ENCODE measurements around the gene PTPRM.

The PTPRM gene

DNA sequence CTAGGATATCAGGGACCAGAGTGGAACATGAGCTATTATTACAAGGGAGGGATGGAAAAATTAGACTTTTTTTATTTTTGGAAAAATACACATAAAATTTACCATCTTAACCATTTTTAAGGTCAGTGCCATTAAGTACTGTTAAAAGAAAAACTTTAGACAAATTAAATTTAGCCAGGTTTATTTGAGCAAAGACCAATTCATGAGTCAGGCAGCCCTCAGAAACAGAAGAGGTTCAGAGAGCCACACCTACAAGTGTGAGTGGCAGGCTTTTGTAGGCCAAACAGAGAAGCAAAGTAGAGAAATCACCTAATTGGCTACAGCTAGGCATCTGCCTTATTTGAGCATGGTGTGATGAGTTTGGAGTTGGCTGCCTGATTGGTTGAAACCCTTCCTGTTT is 740.8 kb downstream of the PTPRM start:
- H3K4me3 ChIP-seq (ENCODE audit: low read length): no peak overlapping the region
- DNase-seq (ENCODE audit: low read depth): no peak
- TF ChIP-seq, protein P1, sequence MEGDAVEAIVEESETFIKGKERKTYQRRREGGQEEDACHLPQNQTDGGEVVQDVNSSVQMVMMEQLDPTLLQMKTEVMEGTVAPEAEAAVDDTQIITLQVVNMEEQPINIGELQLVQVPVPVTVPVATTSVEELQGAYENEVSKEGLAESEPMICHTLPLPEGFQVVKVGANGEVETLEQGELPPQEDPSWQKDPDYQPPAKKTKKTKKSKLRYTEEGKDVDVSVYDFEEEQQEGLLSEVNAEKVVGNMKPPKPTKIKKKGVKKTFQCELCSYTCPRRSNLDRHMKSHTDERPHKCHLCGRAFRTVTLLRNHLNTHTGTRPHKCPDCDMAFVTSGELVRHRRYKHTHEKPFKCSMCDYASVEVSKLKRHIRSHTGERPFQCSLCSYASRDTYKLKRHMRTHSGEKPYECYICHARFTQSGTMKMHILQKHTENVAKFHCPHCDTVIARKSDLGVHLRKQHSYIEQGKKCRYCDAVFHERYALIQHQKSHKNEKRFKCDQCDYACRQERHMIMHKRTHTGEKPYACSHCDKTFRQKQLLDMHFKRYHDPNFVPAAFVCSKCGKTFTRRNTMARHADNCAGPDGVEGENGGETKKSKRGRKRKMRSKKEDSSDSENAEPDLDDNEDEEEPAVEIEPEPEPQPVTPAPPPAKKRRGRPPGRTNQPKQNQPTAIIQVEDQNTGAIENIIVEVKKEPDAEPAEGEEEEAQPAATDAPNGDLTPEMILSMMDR (conservative IDR thresholded peaks at IDR 0.05; ENCODE audit: low read depth, low read length): no peak

DNA sequence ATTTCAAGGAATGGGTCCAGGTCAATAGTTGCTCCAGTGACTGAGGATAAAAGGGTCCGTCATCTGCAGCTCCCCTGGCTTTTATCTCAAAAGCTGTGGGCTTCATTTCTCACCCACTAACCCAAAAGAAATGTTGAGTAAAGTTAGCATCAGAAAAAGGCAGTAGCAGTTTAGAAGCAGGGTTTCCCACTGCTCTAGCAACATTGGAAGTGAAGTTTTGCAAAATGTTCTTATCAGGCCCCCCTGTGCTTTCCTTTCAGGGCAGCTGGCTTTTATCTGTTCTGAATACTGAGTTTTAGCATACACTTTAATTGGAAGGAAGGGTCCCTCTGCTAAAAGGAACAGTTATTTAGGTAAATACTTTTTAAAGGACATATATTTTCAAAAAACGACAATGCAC is 745.9 kb downstream of the PTPRM start:
- no peak for DNase-seq (ENCODE audit: low read depth)
- TF ChIP-seq, protein P1 (conservative IDR thresholded peaks at IDR 0.05; ENCODE audit: low read depth, low read length): no peak
- H3K4me3 ChIP-seq (ENCODE audit: low read length): no peak overlapping the region

DNA sequence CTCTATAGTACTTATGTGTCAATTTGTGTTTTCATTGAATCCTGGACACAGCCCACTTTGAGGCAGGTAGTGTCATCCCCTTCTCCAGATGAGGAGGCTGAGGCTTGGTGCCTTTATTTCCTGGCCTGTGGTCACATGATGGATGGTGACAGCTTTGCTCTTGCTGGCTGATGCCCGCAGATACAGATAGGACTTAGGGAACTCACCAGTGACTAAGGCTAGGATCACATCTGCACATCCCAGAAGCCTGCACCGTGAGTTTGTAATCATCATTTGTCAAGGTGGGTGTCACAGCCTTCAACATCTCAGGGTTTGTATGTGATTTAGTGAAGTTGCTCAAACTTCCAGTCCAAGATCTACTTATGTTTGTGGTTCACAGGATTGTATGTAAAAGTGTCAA is 747.0 kb downstream of the PTPRM start:
- no peak overlapping the region for H3K4me3 ChIP-seq (ENCODE audit: low read length)
- TF ChIP-seq, protein P1 (conservative IDR thresholded peaks at IDR 0.05; ENCODE audit: low read depth, low read length): no peak
- DNase-seq (ENCODE audit: low read depth): no peak

DNA sequence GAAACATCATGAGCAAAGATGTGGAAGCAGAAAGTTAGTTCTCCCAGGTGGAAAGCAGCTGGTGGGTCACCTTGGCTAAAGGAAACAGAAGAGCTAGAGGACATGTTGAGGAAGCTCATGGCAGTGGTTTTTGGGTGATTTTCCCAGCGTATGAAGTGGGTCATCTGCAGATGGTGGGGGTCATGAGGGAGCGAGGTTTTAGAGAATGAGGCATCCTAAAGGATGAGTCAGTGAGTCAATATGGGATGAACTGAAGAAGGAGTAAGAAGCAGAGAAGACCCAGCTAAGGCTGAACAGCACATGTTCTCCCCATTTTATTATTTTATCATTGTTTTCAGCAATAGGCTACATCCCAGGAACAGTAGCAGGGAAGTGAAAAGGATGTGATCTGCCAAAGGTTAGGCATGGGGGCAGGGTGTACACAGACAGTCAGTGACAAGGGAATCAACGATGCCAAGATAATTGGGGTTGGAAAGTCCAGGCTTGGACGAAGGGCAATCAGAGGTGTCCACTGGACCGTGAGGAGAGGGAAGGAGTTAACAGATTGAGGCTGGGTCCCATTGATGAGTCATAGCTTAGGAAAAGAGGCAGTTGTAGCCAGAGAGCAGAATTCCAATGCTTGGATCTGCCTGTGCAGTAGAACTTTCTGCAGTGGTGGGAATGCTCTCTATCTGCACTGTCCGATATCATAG is 752.8 kb downstream of the PTPRM start:
- no peak overlapping the region for H3K4me3 ChIP-seq (ENCODE audit: low read length)
- DNase-seq (ENCODE audit: low read depth): no peak
- TF ChIP-seq, protein P1 (conservative IDR thresholded peaks at IDR 0.05; ENCODE audit: low read depth, low read length): no peak

DNA sequence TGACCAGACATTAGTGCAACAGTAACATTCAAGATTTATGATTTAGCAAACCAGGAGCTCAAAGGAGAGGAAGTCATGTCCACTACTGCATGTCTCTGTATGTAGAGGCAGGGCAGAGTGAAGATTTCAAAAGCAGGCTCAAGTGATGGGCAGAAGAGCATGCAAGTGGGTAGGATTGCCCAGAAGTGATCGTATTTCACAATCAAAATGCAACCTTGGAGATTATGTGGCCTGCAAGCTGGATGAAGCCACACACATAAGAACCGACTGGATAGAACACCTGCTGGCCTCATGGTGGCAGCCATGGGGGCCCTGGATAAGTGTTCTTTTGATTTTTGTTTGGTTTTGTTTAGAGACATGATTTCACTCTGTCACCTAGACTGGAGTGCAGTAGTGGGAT is 755.4 kb downstream of the PTPRM start:
- DNase-seq (ENCODE audit: low read depth): no peak
- TF ChIP-seq, protein P1 (conservative IDR thresholded peaks at IDR 0.05; ENCODE audit: low read depth, low read length): no peak
- H3K4me3 ChIP-seq (ENCODE audit: low read length): no peak overlapping the region

DNA sequence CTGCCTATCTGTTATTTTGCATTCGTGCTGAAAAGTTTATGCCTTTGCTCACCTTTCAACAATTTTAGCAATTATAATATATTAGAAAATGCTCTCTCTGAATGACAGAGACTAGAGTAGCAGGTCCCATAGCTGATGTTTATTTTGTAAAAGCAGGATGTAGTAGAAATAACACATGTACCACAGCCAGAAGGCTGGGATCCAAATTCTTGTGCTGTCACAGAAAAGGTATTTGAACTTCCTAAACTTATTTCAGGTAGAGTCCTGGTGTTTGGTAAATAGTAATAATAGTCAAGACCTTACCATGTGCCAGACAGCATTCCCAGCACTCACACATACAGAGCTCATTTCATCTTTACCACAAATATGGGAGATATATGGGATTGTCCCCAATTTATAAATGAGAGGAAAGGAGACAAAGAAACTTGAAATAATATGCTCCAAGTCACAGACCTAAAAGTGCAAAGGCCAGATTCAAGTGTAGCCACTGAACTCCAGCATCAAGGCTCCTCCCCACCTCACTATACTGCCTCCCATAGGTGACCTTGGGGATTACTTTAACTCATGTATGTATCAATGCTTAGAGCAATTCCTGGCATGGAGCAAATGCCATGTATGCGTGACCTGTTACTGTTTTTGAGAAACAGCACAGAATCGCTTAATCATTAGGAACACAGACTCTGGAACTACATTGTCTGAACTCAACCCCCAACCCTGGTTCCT is 757.4 kb downstream of the PTPRM start:
- DNase-seq (ENCODE audit: low read depth): no peak
- no peak overlapping the region for H3K4me3 ChIP-seq (ENCODE audit: low read length)
- TF ChIP-seq, protein P1 (conservative IDR thresholded peaks at IDR 0.05; ENCODE audit: low read depth, low read length): no peak
